T47D (cell line): ENCODE results near the gene SLC38A3.
A peak's percentile ranks its signal among the peaks of the same experiment; 100 is the strongest.

Experiments
- DNase-seq, 2 experiments: peaks; one replicate each; pipeline versions ENCODE4 v3.0.0 to v3.0.0-alpha.2; 2011 to 2012; ENCODE audit warnings: low read depth in 1 of 2, low spot score in 1 of 2
- JUND ChIP-seq: IDR thresholded peaks from 2 replicates; pipeline ENCODE4 v1.6.1; 2012; ENCODE audit warnings: low read depth
- in situ Hi-C: cut with HindIII; loops from 2 replicates; pipeline ENCODE4 v1.10.0; 2016; ENCODE audit warnings: low sequenced_read_pairs, low pct_unique_long_range_greater_than_20kb

The SLC38A3 gene

DNA sequence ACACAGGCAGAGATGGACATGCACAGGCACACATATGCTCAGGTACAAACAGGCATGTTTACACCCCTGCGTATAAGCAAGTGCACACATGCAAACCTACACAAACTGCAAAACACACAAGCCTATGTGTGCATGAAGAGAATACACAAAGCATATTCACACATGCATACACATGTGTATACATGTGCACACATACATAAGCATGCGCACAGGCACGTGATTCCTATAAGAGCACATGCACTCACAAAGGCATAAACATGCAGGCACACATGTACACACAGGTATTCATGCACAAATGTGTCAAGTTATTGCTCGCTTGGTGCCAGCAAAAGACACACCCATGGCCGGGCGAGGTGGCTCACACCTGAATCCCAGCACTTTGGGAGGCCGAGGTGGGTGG lies 15.1 kb upstream of the SLC38A3 start:
- no peak for DNase-seq
- TF ChIP-seq JUND, result no peak
- in situ Hi-C loops, result no loop called here

GRCh38 chr3:50190936-50191660 lies 14.0 kb upstream of the SLC38A3 start, which contains the start of gene GNAT1:
Gene GNAT1, plus strand, starts transcription at chr3:50191610. Its CDS starts 116 bp downstream, at chr3:50191726.
- no peak for TF ChIP-seq JUND
- in situ Hi-C loops, result no loop called here
- DNase-seq, result no peak

- no peak for TF ChIP-seq JUND
- DNase-seq, result no peak
- in situ Hi-C loops, result no loop called here
Measured at GRCh38 chr3:50192124-50192523, 12.9 kb upstream of the SLC38A3 start.

GRCh38 chr3:50192689-50193141 lies 12.4 kb upstream of the SLC38A3 start:
- in situ Hi-C loops, result no loop called here
- DNase-seq, result peak; percentile 66 to 91
- TF ChIP-seq JUND, result no peak

GRCh38 chr3:50193286-50193685 lies 11.8 kb upstream of the SLC38A3 start:
- DNase-seq, result no peak
- TF ChIP-seq JUND, result no peak
- in situ Hi-C loops, result no loop called here

DNA sequence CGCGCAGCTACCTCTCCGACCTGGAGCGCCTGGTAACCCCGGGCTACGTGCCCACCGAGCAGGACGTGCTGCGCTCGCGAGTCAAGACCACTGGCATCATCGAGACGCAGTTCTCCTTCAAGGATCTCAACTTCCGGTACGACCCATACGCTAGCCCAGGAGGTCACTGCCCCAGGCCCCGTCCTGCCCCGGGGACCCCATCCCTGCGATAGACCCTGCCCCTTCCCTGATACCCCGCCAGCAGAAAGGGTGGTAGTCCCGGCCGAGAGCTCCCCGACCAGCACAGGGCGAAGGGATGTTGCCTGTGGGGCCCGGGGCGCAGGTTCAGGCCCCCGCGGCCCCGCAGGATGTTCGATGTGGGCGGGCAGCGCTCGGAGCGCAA lies 11.3 kb upstream of the SLC38A3 start:
- DNase-seq, result no peak
- TF ChIP-seq JUND, result no peak
- in situ Hi-C loops, result no loop called here

- in situ Hi-C loops, result no loop called here
- TF ChIP-seq JUND, result no peak
- peak in 1 of 2 experiments; percentile 28 for DNase-seq
Measured at GRCh38 chr3:50194128-50194902, 10.8 kb upstream of the SLC38A3 start.

DNA sequence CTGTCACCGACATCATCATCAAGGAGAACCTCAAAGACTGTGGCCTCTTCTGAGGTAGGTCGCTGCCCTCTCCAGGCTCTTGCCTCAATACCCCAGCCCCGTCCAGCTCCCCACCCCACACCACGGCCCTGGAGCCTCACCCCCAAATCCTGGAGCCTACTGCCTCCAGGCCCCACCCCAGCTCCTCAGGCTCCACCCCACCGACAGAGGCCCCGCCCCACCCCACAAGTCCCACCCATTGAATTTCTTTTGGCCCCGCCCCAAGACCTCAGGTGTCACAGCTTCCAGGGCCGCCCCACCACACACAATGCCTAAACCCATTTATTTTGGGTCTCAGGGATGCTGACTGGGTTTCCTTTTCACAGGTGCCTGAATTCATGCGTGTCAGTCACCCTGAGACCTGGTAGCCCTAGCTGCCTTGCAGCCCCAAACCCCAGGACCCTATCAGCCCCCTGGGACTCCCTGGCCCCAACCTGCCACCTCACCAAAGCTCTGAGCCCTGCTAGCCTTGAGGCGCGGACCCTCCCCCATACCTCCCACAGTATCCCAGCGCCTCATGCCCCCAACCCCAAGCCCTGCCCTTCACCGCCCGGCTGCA lies 10.1 kb upstream of the SLC38A3 start:
- TF ChIP-seq JUND, result no peak
- in situ Hi-C loops, result no loop called here
- peak in 1 of 2 experiments; percentile 48 for DNase-seq

DNA sequence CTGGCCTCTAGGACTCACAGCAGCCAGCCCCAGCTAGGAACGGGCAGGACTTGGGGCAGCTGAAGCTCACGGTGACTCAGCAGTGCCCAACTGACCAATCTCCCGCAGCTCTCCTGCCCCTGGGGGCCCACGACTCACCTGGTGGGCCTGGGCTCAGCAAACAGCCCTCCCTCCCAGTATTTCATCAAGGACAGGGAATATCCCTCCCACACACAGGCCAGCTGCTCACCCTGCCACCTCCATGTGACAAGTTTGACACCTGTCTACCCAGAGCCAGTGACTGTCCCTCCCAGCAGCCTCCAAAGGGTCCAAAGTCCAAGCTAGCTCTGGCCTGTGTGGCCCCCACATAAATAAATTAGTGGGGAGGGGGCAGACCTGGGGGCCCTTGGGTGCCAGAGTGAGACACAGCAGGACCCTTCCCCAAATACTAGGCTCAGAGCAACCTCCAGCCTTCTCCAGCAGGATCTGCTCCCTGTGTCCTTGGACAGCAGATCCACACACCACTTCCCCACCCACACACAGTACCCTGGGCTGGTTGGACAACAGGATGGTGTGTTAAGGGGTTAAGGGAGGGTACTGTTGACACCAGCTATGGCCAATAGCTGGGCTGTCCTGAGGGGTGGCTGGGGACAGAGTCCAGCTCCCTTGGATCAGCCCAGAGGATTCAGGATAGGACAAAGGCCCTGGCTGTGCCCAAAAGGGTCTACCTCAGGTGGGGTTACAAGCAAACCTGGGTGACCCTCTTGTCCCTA lies 9.4 kb upstream of the SLC38A3 start:
- DNase-seq, result no peak
- TF ChIP-seq JUND, result no peak
- in situ Hi-C loops, result no loop called here

- in situ Hi-C loops, result no loop called here
- no peak for TF ChIP-seq JUND
- no peak for DNase-seq
Measured at GRCh38 chr3:50196253-50196801, 8.7 kb upstream of the SLC38A3 start.

GRCh38 chr3:50201573-50202315 lies 3.3 kb upstream of the SLC38A3 start:
- DNase-seq, result no peak
- in situ Hi-C loops, result no loop called here
- TF ChIP-seq JUND, result no peak
